ENCODE data around the gene BRD4.

The BRD4 gene

GRCh38 chr19:15250640-15250993 lies 81.7 kb downstream of the BRD4 start:
- DNase-seq, result no peak

GRCh38 chr19:15249972-15250639 lies 82.2 kb downstream of the BRD4 start:
- no peak for DNase-seq

GRCh38 chr19:15249528-15249874 lies 82.8 kb downstream of the BRD4 start:
- no peak for DNase-seq

GRCh38 chr19:15248648-15249527 lies 83.5 kb downstream of the BRD4 start:
- DNase-seq, result peak in 14 of 56 donors; percentile 4 to 67 (median 14)

GRCh38 chr19:15248106-15248505 lies 84.2 kb downstream of the BRD4 start:
- no peak for DNase-seq

GRCh38 chr19:15247107-15248014 lies 85.0 kb downstream of the BRD4 start:
- no peak for DNase-seq

- DNase-seq, result no peak
Measured at GRCh38 chr19:15246198-15246481, 86.2 kb downstream of the BRD4 start.

GRCh38 chr19:15245370-15246197 lies 86.8 kb downstream of the BRD4 start:
- no peak for DNase-seq

- no peak for DNase-seq
Measured at GRCh38 chr19:15244808-15245207, 87.5 kb downstream of the BRD4 start.

GRCh38 chr19:15244106-15244803 lies 88.1 kb downstream of the BRD4 start:
- peak in 1 of 56 donors; percentile 32 for DNase-seq

- DNase-seq, result no peak
Measured at GRCh38 chr19:15243236-15243957, 88.9 kb downstream of the BRD4 start.

GRCh38 chr19:15241259-15241910 lies 91.0 kb downstream of the BRD4 start:
- DNase-seq, result no peak

GRCh38 chr19:15240515-15240914 lies 91.8 kb downstream of the BRD4 start:
- DNase-seq, result no peak

GRCh38 chr19:15239337-15239949 lies 92.9 kb downstream of the BRD4 start:
- DNase-seq, result no peak

GRCh38 chr19:15238639-15239155 lies 93.6 kb downstream of the BRD4 start:
- DNase-seq, result no peak

- no peak for DNase-seq
Measured at GRCh38 chr19:15237759-15238638, 94.3 kb downstream of the BRD4 start.

- no peak for DNase-seq
Measured at GRCh38 chr19:15236886-15237285, 95.5 kb downstream of the BRD4 start.

- DNase-seq, result no peak
Measured at GRCh38 chr19:15235781-15236180, 96.6 kb downstream of the BRD4 start.

Measured in nucleus accumbens (tissue), 56 donors.